H1 (cell line): ENCODE results near the gene CHTF18. TPM values are rescaled to one million over a fixed set of nuclear protein-coding genes. Genes with fewer than 3 reads are reported as not detected.

Experiments
- CHD1 ChIP-seq: IDR thresholded peaks from 2 replicates; pipeline ENCODE4 v1.6.1; 2012; ENCODE audit warnings: low read depth, low read length, improper control_type of control experiment
- EZH2 ChIP-seq: fragments of 200-600 bp; sonication (generic); IDR thresholded peaks from 2 replicates; pipeline ENCODE4 v1.7.1; 2012; ENCODE audit warnings: low read depth, mild to moderate bottlenecking, moderate library complexity, low read length, inconsistent platforms; ENCODE audit not compliant: severe bottlenecking
- RBBP5 ChIP-seq: IDR thresholded peaks from 2 replicates; pipeline ENCODE4 v1.7.1; 2012; ENCODE audit warnings: low read depth, mild to moderate bottlenecking, inconsistent platforms, low read length, moderate library complexity, borderline replicate concordance
- RFX5 ChIP-seq: IDR thresholded peaks from 2 replicates; pipeline ENCODE4 v1.6.1; 2011; ENCODE audit warnings: low read depth, low read length, improper control_type of control experiment, borderline replicate concordance
- SAP30 ChIP-seq: fragments of 300-600 bp; sonication (generic); IDR thresholded peaks from 2 replicates; pipeline ENCODE4 v1.7.1; 2012; ENCODE audit warnings: low read length, moderate library complexity, mild to moderate bottlenecking, inconsistent platforms; ENCODE audit not compliant: insufficient read depth, insufficient replicate concordance
- TEAD4 ChIP-seq: IDR thresholded peaks from 2 replicates; pipeline ENCODE4 v1.6.1; 2012; ENCODE audit warnings: low read depth, low read length, inconsistent platforms, mixed read lengths
- polyA plus RNA-seq, 7 experiments: library from polyadenylated mRNA; depleted of rRNA in 3 of 7; stranded (reverse) in 5 of 7; unstranded in 2 of 7; fragments of >200 nt in 5 of 7; fragments of 200-250 nt in 2 of 7; gene quantifications; 1 replicate in 5 of 7; 2 replicates in 1 of 7; 4 replicates in 1 of 7; pipeline versions ENCODE4 v1.2.1 to v1.2.3, GENCODE V29; 2011 to 2013; ENCODE audit warnings: missing spikeins in 2 of 7, mixed read lengths in 2 of 7
- total RNA-seq: library from RNA; stranded (reverse); fragmentation: NEBNext Ultra II Directional; extraction: Animal tissue kit (Norgen Biotek cat#: 25700); gene quantifications from 2 replicates; pipeline ENCODE4 v1.2.1, GENCODE V29; 2021
- TF ChIP-seq, protein P1 (sequence below): IDR thresholded peaks from 2 replicates; pipeline ENCODE4 v1.6.1; 2011; ENCODE audit warnings: low read depth, mild to moderate bottlenecking, low read length; ENCODE audit not compliant: insufficient read depth

The CHTF18 gene
- total and polyA plus RNA-seq, 2 of the 8 experiments (the other 6 are each of a cell fraction or from before 2014, with no cell fraction given) = 75.3 to 104 TPM

- TF ChIP-seq, protein P1, sequence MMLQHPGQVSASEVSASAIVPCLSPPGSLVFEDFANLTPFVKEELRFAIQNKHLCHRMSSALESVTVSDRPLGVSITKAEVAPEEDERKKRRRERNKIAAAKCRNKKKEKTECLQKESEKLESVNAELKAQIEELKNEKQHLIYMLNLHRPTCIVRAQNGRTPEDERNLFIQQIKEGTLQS = no peak
- no peak for TF ChIP-seq TEAD4
- no peak for TF ChIP-seq EZH2
- no peak for TF ChIP-seq RBBP5
- no peak for TF ChIP-seq RFX5
- no peak for TF ChIP-seq SAP30
- no peak for TF ChIP-seq CHD1
Measured at GRCh38 chr16:784431-784830, 4.0 kb upstream of the CHTF18 start (continued).
